Spleen (tissue), 11 donors: ENCODE results near the gene ATP9A. TPM values are rescaled to one million over a fixed set of nuclear protein-coding genes. Genes with fewer than 3 reads are reported as not detected.

Experiments used
- DNase-seq: peaks from one replicate; pipeline ENCODE4 v3.0.0-alpha.2; 2020
- H3K27ac ChIP-seq, 8 donors: fragments of 200-600 bp; sonication (generic) in 7 of 8; 1 replicate in 4 of 8; 2 replicates in 4 of 8; pipeline versions ENCODE4 v1.5.0 to v1.8.0; 2016 to 2021; ENCODE audit warnings: inconsistent platforms in 4 of 8, mild to moderate bottlenecking in 4 of 8, moderate library complexity in 1 of 8
- H3K27me3 ChIP-seq, 7 donors: fragments of 200-600 bp; sonication (generic) in 6 of 7; replicated peaks in 1 of 7; 1 replicate in 4 of 7; 2 replicates in 3 of 7; pipeline versions ENCODE4 v1.5.0 to v1.8.0; 2016 to 2021; ENCODE audit warnings: inconsistent platforms in 3 of 7, mild to moderate bottlenecking in 1 of 7
- H3K36me3 ChIP-seq, 6 donors: fragments of 200-600 bp; sonication (generic) in 5 of 6; 1 replicate in 4 of 6; 2 replicates in 2 of 6; pipeline versions ENCODE4 v1.5.0 to v1.8.0; 2016 to 2021; ENCODE audit warnings: inconsistent platforms in 2 of 6
- H3K4me1 ChIP-seq, 6 donors: fragments of 200-600 bp; sonication (generic) in 5 of 6; 1 replicate in 3 of 6; 2 replicates in 3 of 6; pipeline versions ENCODE4 v1.5.0 to v1.8.0; 2016 to 2021; ENCODE audit warnings: inconsistent platforms in 3 of 6
- H3K4me3 ChIP-seq, 8 donors: fragments of 200-600 bp; sonication (generic) in 7 of 8; 1 replicate in 4 of 8; 2 replicates in 4 of 8; pipeline versions ENCODE4 v1.5.0 to v1.8.0; 2016 to 2021; ENCODE audit warnings: inconsistent platforms in 4 of 8, mild to moderate bottlenecking in 4 of 8, moderate library complexity in 2 of 8
- H3K9me3 ChIP-seq, 8 donors: fragments of 200-600 bp; sonication (generic) in 7 of 8; 1 replicate in 4 of 8; 2 replicates in 4 of 8; pipeline versions ENCODE4 v1.5.0 to v1.8.0; 2016 to 2021; ENCODE audit warnings: inconsistent platforms in 4 of 8
- CTCF ChIP-seq, 11 experiments: fragments of 200-600 bp in 7 of 11; fragments of 450-650 bp in 4 of 11; sonication (generic) in 4 of 11; IDR thresholded peaks in 8 of 11; conservative IDR thresholded peaks in 3 of 11; 1 replicate in 7 of 11; 2 replicates in 4 of 11; pipeline versions ENCODE4 v1.4.0 to v1.8.0; 2016 to 2021; ENCODE audit warnings: antibody characterized with exemption in 11 of 11, inconsistent platforms in 4 of 11, mild to moderate bottlenecking in 1 of 11
- POLR2A ChIP-seq, 3 donors: fragments of 450-650 bp; IDR thresholded peaks; one replicate each; pipeline ENCODE4 v1.5.1; 2017; ENCODE audit warnings: antibody characterized with exemption in 3 of 3, mild to moderate bottlenecking in 1 of 3
- POLR2AphosphoS5 ChIP-seq, 3 donors: sonication (generic); formaldehyde crosslinking; IDR thresholded peaks; one replicate each; pipeline ENCODE4 v1.5.1; 2017; ENCODE audit warnings: antibody characterized with exemption in 3 of 3
- WGBS, 5 donors: extraction: QIAGEN DNeasy Blood & Tissue Kit in 3 of 5; methylation state at CpG; one replicate each; pipeline versions ENCODE4 v1.1.5 to v1.1.7; 2013 to 2018; 5-methylcytosine and 5-hydroxymethylcytosine counted together
- intact Hi-C: fragments of 100-400 bp; cut with DNase I; formaldehyde crosslinking; loops from one replicate; pipeline ENCODE4 v1.15.0; 2023; ENCODE audit warnings: low total_unique reads
- polyA plus RNA-seq, 3 donors: library from polyadenylated mRNA; stranded (reverse); fragments of 200-250 nt; gene quantifications; one replicate each; pipeline ENCODE4 v1.2.1, GENCODE V29; 2013
- total RNA-seq, 7 donors: library from RNA; depleted of rRNA in 3 of 7; stranded (reverse); fragments of >200 nt in 3 of 7; fragmentation: NEBNext Ultra II Directional in 4 of 7; extraction: Animal tissue kit (Norgen Biotek cat#: 25700) in 4 of 7; gene quantifications; one replicate each; pipeline versions ENCODE4 v1.1.0 to v1.2.1, GENCODE V29; 2016 to 2021
- donor health status: healthy with polysubstance abuse.
- donor health status: DM: no; HTN: no; CAD: no; lungs with moderate emphysema.
- donor health status: DM: no; HTN: no; CAD: no.
- donor health status: Bipolar disorder and iron deficiency.
- donor health status: healthy.
- donor health status: DM: no; HTN: no; CAD: no.
- donor health status: DM: yes; HTN: yes; CAD: no.

ATP9A gene
- total and polyA plus RNA-seq, 10 donors, result 0.37 to 11.5 (median 7.6) TPM

- TF ChIP-seq POLR2A (IDR thresholded peaks at IDR 0.05) (no peak), POLR2AphosphoS5 (IDR thresholded peaks at IDR 0.05) (no peak), CTCF (IDR thresholded peaks at IDR 0.05 in 8 of 11, conservative IDR thresholded peaks at IDR 0.05 in 3 of 11) (no peak)
- peaks cover 0 to 12% (median 0%) of the 10 kb centered on the region in 6 donors for H3K4me1 ChIP-seq
- 60 to 74% (median 65%) methylated on average over 9 of the region's 9 CpGs for WGBS, 5 donors
- H3K4me3 ChIP-seq, result no peak overlapping the region
- H3K36me3 ChIP-seq, result no peaks in the 10 kb centered on the region
- no peak for DNase-seq
- H3K9me3 ChIP-seq, result no peaks in the 10 kb centered on the region
- no peak overlapping the region for H3K27ac ChIP-seq
- no peaks in the 10 kb centered on the region for H3K27me3 ChIP-seq
- intact Hi-C loops, result no loop called here
These were observed 15.7 kb downstream of the ATP9A start for GRCh38 chr20:51752343-51752951.

GRCh38 chr20:51750770-51751388 is 17.3 kb downstream of the ATP9A start:
- H3K4me3 ChIP-seq, result no peak overlapping the region
- 79 to 89% (median 87%) methylated on average over 10 of the region's 10 CpGs for WGBS, 5 donors
- intact Hi-C loops, result no loop called here
- no peaks in the 10 kb centered on the region for H3K36me3 ChIP-seq
- H3K27ac ChIP-seq, result no peak overlapping the region
- peaks cover 0 to 12% (median 0%) of the 10 kb centered on the region in 6 donors for H3K4me1 ChIP-seq
- H3K27me3 ChIP-seq, result no peaks in the 10 kb centered on the region
- TF ChIP-seq POLR2A (IDR thresholded peaks at IDR 0.05) (no peak), CTCF (IDR thresholded peaks at IDR 0.05 in 8 of 11, conservative IDR thresholded peaks at IDR 0.05 in 3 of 11) (no peak), POLR2AphosphoS5 (IDR thresholded peaks at IDR 0.05) (no peak)
- peaks cover 0 to under 1% (median 0%) of the 10 kb centered on the region in 8 donors for H3K9me3 ChIP-seq
- DNase-seq, result no peak

- peaks cover 0 to 3% (median 0%) of the 10 kb centered on the region in 8 donors for H3K9me3 ChIP-seq
- TF ChIP-seq POLR2A (IDR thresholded peaks at IDR 0.05) (no peak), POLR2AphosphoS5 (IDR thresholded peaks at IDR 0.05) (no peak), CTCF (IDR thresholded peaks at IDR 0.05 in 8 of 11, conservative IDR thresholded peaks at IDR 0.05 in 3 of 11) (no peak)
- no peak for DNase-seq
- H3K27me3 ChIP-seq, result no peaks in the 10 kb centered on the region
- intact Hi-C loops, result no loop called here
- no peaks in the 10 kb centered on the region for H3K36me3 ChIP-seq
- peaks cover 0 to 12% (median 0%) of the 10 kb centered on the region in 6 donors for H3K4me1 ChIP-seq
- H3K27ac ChIP-seq, result no peak overlapping the region
- H3K4me3 ChIP-seq, result no peak overlapping the region
- 78 to 87% (median 83%) methylated on average over 19 of the region's 19 CpGs for WGBS, 5 donors
These were observed 18.0 kb downstream of the ATP9A start for GRCh38 chr20:51750037-51750769.

GRCh38 chr20:51749674-51750036 is 18.5 kb downstream of the ATP9A start:
- 33 to 48% (median 39%) methylated on average over 1 of the region's 1 CpG for WGBS, 5 donors
- H3K27ac ChIP-seq, result no peak overlapping the region
- DNase-seq, result no peak
- no peaks in the 10 kb centered on the region for H3K36me3 ChIP-seq
- TF ChIP-seq POLR2AphosphoS5 (IDR thresholded peaks at IDR 0.05) (no peak), POLR2A (IDR thresholded peaks at IDR 0.05) (no peak)
- no peak overlapping the region for H3K4me3 ChIP-seq
- peaks cover 0 to 3% (median 0%) of the 10 kb centered on the region in 8 donors for H3K9me3 ChIP-seq
- intact Hi-C loops, result no loop called here
- peaks cover 0 to 12% (median 0%) of the 10 kb centered on the region in 6 donors for H3K4me1 ChIP-seq
- no peaks in the 10 kb centered on the region for H3K27me3 ChIP-seq
